Loucy (cell line): ENCODE results near the gene SERPINE1.

Experiments
- H2AFZ ChIP-seq: fragments of 200-600 bp; sonication (generic); 2 replicates; pipeline ENCODE4 v1.6.0; 2016; ENCODE audit warnings: antibody characterized with exemption, mild to moderate bottlenecking, low read length, moderate library complexity
- H3F3A ChIP-seq: fragments of 200-600 bp; 2 replicates; pipeline ENCODE4 v1.6.0; 2016; ENCODE audit warnings: antibody characterized with exemption, low read depth, mild to moderate bottlenecking
- H3K27me3 ChIP-seq: fragments of 200-600 bp; sonication (generic); 2 replicates; pipeline ENCODE4 v1.6.1; 2014; ENCODE audit warnings: low read length, mild to moderate bottlenecking; ENCODE audit not compliant: insufficient read depth, poor library complexity, severe bottlenecking
- H3K36me3 ChIP-seq: fragments of 200-600 bp; sonication (generic); 2 replicates; pipeline ENCODE4 v1.6.1; 2016; ENCODE audit warnings: low read length; ENCODE audit not compliant: insufficient read depth
- H3K4me1 ChIP-seq: fragments of 200-600 bp; sonication (generic); 2 replicates; pipeline ENCODE4 v1.5.1; 2014; ENCODE audit warnings: low read length, mild to moderate bottlenecking; ENCODE audit not compliant: insufficient read depth, poor library complexity, severe bottlenecking
- H3K4me2 ChIP-seq: fragments of 200-600 bp; sonication (generic); 2 replicates; pipeline ENCODE4 v1.6.0; 2014; ENCODE audit warnings: antibody characterized with exemption, low read length, low read depth, mild to moderate bottlenecking; ENCODE audit not compliant: poor library complexity, severe bottlenecking
- H3K4me3 ChIP-seq: fragments of 200-600 bp; sonication (generic); 2 replicates; pipeline ENCODE4 v1.5.1; 2014; ENCODE audit warnings: low read length, mild to moderate bottlenecking, mixed read lengths; ENCODE audit not compliant: poor library complexity, severe bottlenecking
- H3K79me2 ChIP-seq: fragments of 200-600 bp; sonication (generic); 2 replicates; pipeline ENCODE4 v1.6.1; 2014; ENCODE audit warnings: low read length; ENCODE audit not compliant: insufficient read depth
- H3K9ac ChIP-seq: fragments of 200-600 bp; sonication (generic); 2 replicates; pipeline ENCODE4 v1.6.0; 2014; ENCODE audit warnings: mild to moderate bottlenecking, low read depth, low read length, moderate library complexity; ENCODE audit not compliant: poor library complexity, severe bottlenecking
- H3K9me2 ChIP-seq: fragments of 200-600 bp; sonication (generic); replicated peaks from 2 replicates; pipeline ENCODE4 v1.6.1; 2016; ENCODE audit warnings: low read depth, low read length, mixed read lengths
- H3K9me3 ChIP-seq: fragments of 200-600 bp; sonication (generic); 2 replicates; pipeline ENCODE4 v1.6.1; 2014; ENCODE audit warnings: mild to moderate bottlenecking, antibody characterized with exemption, low read length, low read depth; ENCODE audit not compliant: insufficient read depth
- H4K20me1 ChIP-seq: fragments of 200-600 bp; sonication (generic); 2 replicates; pipeline ENCODE4 v1.6.0; 2014; ENCODE audit warnings: antibody characterized with exemption, low read length, mild to moderate bottlenecking; ENCODE audit not compliant: insufficient read depth, poor library complexity, severe bottlenecking
- EZH2phosphoT487 ChIP-seq: fragments of 200-600 bp; IDR thresholded peaks from 2 replicates; pipeline ENCODE4 v1.6.1; 2018; ENCODE audit warnings: antibody characterized with exemption, mild to moderate bottlenecking, moderate library complexity, borderline replicate concordance
- TF ChIP-seq, protein P1 (sequence below): fragments of 200-600 bp; sonication (generic); conservative IDR thresholded peaks from 2 replicates; pipeline ENCODE4 v1.5.1; 2014; ENCODE audit warnings: mild to moderate bottlenecking, antibody characterized with exemption, low read length

The SERPINE1 gene

GRCh38 chr7:101179117-101179516 lies 52.2 kb downstream of the SERPINE1 start:
- Histone ChIP-seq H3K9me3 (no peaks in the 10 kb centered on the region), H2AFZ (no peak overlapping the region), H3K27me3 (no peaks in the 10 kb centered on the region), H3F3A (no peaks in the 10 kb centered on the region), H4K20me1 (no peaks in the 10 kb centered on the region), H3K79me2 (no peaks in the 10 kb centered on the region), H3K4me3 (no peak overlapping the region), H3K9me2 (no peaks in the 10 kb centered on the region), H3K36me3 (no peaks in the 10 kb centered on the region), H3K4me2 (no peak overlapping the region), H3K9ac (no peak overlapping the region), H3K4me1 (no peaks in the 10 kb centered on the region)
- no peak for TF ChIP-seq EZH2phosphoT487
- TF ChIP-seq, protein P1, sequence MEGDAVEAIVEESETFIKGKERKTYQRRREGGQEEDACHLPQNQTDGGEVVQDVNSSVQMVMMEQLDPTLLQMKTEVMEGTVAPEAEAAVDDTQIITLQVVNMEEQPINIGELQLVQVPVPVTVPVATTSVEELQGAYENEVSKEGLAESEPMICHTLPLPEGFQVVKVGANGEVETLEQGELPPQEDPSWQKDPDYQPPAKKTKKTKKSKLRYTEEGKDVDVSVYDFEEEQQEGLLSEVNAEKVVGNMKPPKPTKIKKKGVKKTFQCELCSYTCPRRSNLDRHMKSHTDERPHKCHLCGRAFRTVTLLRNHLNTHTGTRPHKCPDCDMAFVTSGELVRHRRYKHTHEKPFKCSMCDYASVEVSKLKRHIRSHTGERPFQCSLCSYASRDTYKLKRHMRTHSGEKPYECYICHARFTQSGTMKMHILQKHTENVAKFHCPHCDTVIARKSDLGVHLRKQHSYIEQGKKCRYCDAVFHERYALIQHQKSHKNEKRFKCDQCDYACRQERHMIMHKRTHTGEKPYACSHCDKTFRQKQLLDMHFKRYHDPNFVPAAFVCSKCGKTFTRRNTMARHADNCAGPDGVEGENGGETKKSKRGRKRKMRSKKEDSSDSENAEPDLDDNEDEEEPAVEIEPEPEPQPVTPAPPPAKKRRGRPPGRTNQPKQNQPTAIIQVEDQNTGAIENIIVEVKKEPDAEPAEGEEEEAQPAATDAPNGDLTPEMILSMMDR, result no peak

DNA sequence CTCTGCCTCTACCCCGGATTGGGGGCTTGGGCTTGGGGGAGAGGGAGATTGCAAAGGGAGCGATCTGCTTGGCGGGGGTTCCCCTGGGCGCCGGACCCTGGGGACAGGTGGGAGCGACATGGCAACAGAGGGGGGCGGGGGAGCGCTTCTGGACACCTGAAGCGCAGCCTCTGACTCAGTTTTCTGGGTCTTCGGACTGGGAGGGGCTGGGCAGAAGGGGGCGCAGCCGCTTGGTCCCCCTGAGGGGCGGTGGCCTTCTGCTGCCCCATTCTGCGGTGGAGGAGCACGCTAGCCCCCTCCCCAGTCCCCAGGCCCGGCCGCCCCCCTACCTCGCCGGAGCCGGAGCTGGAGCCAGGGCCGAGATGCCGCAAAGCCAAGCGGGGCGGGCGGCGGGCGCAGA lies 52.8 kb downstream of the SERPINE1 start:
- no peaks in the 10 kb centered on the region for H3K27me3 ChIP-seq
- no peaks in the 10 kb centered on the region for H3K79me2 ChIP-seq
- H3K9me2 ChIP-seq, result no peaks in the 10 kb centered on the region
- H2AFZ ChIP-seq, result no peak overlapping the region
- H3K4me3 ChIP-seq, result no peak overlapping the region
- H3K9me3 ChIP-seq, result no peaks in the 10 kb centered on the region
- no peaks in the 10 kb centered on the region for H3F3A ChIP-seq
- H3K4me1 ChIP-seq, result no peaks in the 10 kb centered on the region
- H3K9ac ChIP-seq, result no peak overlapping the region
- H3K36me3 ChIP-seq, result no peaks in the 10 kb centered on the region
- no peaks in the 10 kb centered on the region for H4K20me1 ChIP-seq
- H3K4me2 ChIP-seq, result no peak overlapping the region
- TF ChIP-seq EZH2phosphoT487, result no peak
- TF ChIP-seq, protein P1, result no peak

- no peak for TF ChIP-seq EZH2phosphoT487
- TF ChIP-seq, protein P1, result no peak
- Histone ChIP-seq H3K79me2 (no peaks in the 10 kb centered on the region), H2AFZ (no peak within 1 kb of the TSS), H3K27me3 (no peaks in the 10 kb centered on the region), H3K4me3 (no peak within 1 kb of the TSS), H3F3A (no peaks in the 10 kb centered on the region), H3K4me1 (no peaks in the 10 kb centered on the region), H3K9me3 (no peaks in the 10 kb centered on the region), H3K4me2 (no peak within 1 kb of the TSS), H3K9me2 (no peaks in the 10 kb centered on the region), H3K36me3 (no peaks in the 10 kb centered on the region), H4K20me1 (no peaks in the 10 kb centered on the region), H3K9ac (no peak within 1 kb of the TSS)
These were observed 53.3 kb downstream of the SERPINE1 start, which contains the start of gene NAT16 for GRCh38 chr7:101180130-101180755. Gene NAT16 (minus strand): TSS chr7:101180293. CDS start chr7:101174807, 5,486 bp downstream.
